ENCODE data around the gene UBTD1. TPM values are rescaled to one million over a fixed set of nuclear protein-coding genes. Genes with fewer than 3 reads are reported as not detected.
A peak's percentile ranks its signal among the peaks of the same experiment; 100 is the strongest.
"Not testable (repeated sequence)": the region's sequence is repeated elsewhere in the genome, so short reads cannot be mapped to it uniquely, and the experiment has no call there.

Gene UBTD1
- polyA plus RNA-seq, 3 donors from 2014 or later, result 1.7 to 3.2 (median 2.9) TPM

- no peaks in the 10 kb centered on the region for H3K4me1 Mint-ChIP-seq
- H3K9me3 Mint-ChIP-seq, result no peaks in the 10 kb centered on the region
- H3K27ac Mint-ChIP-seq, result no peak overlapping the region
- peaks cover 1 to 4% (median 2%) of the 10 kb centered on the region in 3 donors for H3K27me3 Mint-ChIP-seq (ENCODE audit: low read depth in 3 of 3)
- no peak overlapping the region for H3K4me3 Mint-ChIP-seq
- DNase-seq, result no peak
- no peaks in the 10 kb centered on the region for H3K36me3 Mint-ChIP-seq
These were observed 43.7 kb downstream of the UBTD1 start for GRCh38 chr10:97542169-97543024.

- H3K27ac Mint-ChIP-seq, result no peak overlapping the region
- no peaks in the 10 kb centered on the region for H3K36me3 Mint-ChIP-seq
- H3K9me3 Mint-ChIP-seq, result no peaks in the 10 kb centered on the region
- H3K4me3 Mint-ChIP-seq, result no peak overlapping the region
- peaks cover 1 to 4% (median 2%) of the 10 kb centered on the region in 3 donors for H3K27me3 Mint-ChIP-seq (ENCODE audit: low read depth in 3 of 3)
- no peaks in the 10 kb centered on the region for H3K4me1 Mint-ChIP-seq
- DNase-seq, result no peak
These were observed 44.4 kb downstream of the UBTD1 start for GRCh38 chr10:97543025-97543546.

- H3K9me3 Mint-ChIP-seq, result no peaks in the 10 kb centered on the region
- H3K27me3 Mint-ChIP-seq (ENCODE audit: low read depth in 3 of 3), result peaks cover 1 to 4% (median 2%) of the 10 kb centered on the region in 3 donors
- no peak overlapping the region for H3K4me3 Mint-ChIP-seq
- no peak for DNase-seq
- H3K4me1 Mint-ChIP-seq, result no peaks in the 10 kb centered on the region
- H3K36me3 Mint-ChIP-seq, result no peaks in the 10 kb centered on the region
- H3K27ac Mint-ChIP-seq, result no peak overlapping the region
These were observed 47.9 kb downstream of the UBTD1 start for GRCh38 chr10:97546456-97547270.

GRCh38 chr10:97547271-97547600 lies 48.5 kb downstream of the UBTD1 start:
- H3K9me3 Mint-ChIP-seq, result no peaks in the 10 kb centered on the region
- H3K36me3 Mint-ChIP-seq, result no peaks in the 10 kb centered on the region
- no peaks in the 10 kb centered on the region for H3K4me1 Mint-ChIP-seq
- H3K27ac Mint-ChIP-seq, result peak overlapping the region in 1 of 6 donors; percentile 40
- no peak overlapping the region for H3K4me3 Mint-ChIP-seq
- DNase-seq, result no peak
- peaks cover 1 to 3% (median 2%) of the 10 kb centered on the region in 3 donors for H3K27me3 Mint-ChIP-seq (ENCODE audit: low read depth in 3 of 3)

GRCh38 chr10:97547962-97548361 lies 49.2 kb downstream of the UBTD1 start:
- H3K27ac Mint-ChIP-seq, result no peak overlapping the region
- H3K4me1 Mint-ChIP-seq, result no peaks in the 10 kb centered on the region
- H3K4me3 Mint-ChIP-seq, result no peak overlapping the region
- peaks cover 1 to 3% (median 2%) of the 10 kb centered on the region in 3 donors for H3K27me3 Mint-ChIP-seq (ENCODE audit: low read depth in 3 of 3)
- no peaks in the 10 kb centered on the region for H3K9me3 Mint-ChIP-seq
- H3K36me3 Mint-ChIP-seq, result no peaks in the 10 kb centered on the region
- no peak for DNase-seq

- Mint-ChIP-seq H3K27ac (peak overlapping the region in 3 of 6 donors; percentile 4 to 8 (median 6)), H3K9me3 (no peaks in the 10 kb centered on the region), H3K36me3 (no peaks in the 10 kb centered on the region), H3K4me3 (no peak overlapping the region), H3K4me1 (peaks cover 0 to 2% of the 10 kb centered on the region in 2 donors), H3K27me3 (ENCODE audit: low read depth in 3 of 3) (peaks cover 1 to 4% (median 2%) of the 10 kb centered on the region in 3 donors)
- no peak for DNase-seq
These were observed 50.2 kb downstream of the UBTD1 start for GRCh38 chr10:97548828-97549455.

GRCh38 chr10:97549587-97550322 lies 51.0 kb downstream of the UBTD1 start:
- H3K27ac Mint-ChIP-seq, result no peak overlapping the region

GRCh38 chr10:97550336-97551149 lies 51.8 kb downstream of the UBTD1 start:
- no peak for DNase-seq
- Mint-ChIP-seq H3K4me1 (peaks cover 0 to 2% of the 10 kb centered on the region in 2 donors), H3K27me3 (ENCODE audit: low read depth in 3 of 3) (peaks cover 1 to 4% (median 2%) of the 10 kb centered on the region in 3 donors), H3K27ac (no peak overlapping the region), H3K4me3 (no peak overlapping the region), H3K36me3 (no peaks in the 10 kb centered on the region), H3K9me3 (peaks cover 0 to 4% (median 0%) of the 10 kb centered on the region in 6 donors)

More at GRCh38 chr10:97549587-97550322, 51.0 kb downstream of the UBTD1 start:
- H3K4me3 Mint-ChIP-seq, result no peak overlapping the region
- no peaks in the 10 kb centered on the region for H3K9me3 Mint-ChIP-seq
- DNase-seq, result no peak
- peaks cover 1 to 4% (median 2%) of the 10 kb centered on the region in 3 donors for H3K27me3 Mint-ChIP-seq (ENCODE audit: low read depth in 3 of 3)
- no peaks in the 10 kb centered on the region for H3K36me3 Mint-ChIP-seq
- peaks cover 0 to 2% of the 10 kb centered on the region in 2 donors for H3K4me1 Mint-ChIP-seq

GRCh38 chr10:97551271-97551670 lies 52.5 kb downstream of the UBTD1 start:
- no peak overlapping the region for H3K4me3 Mint-ChIP-seq

GRCh38 chr10:97553575-97554031 lies 54.9 kb downstream of the UBTD1 start:
- Mint-ChIP-seq H3K4me3 (no peak overlapping the region), H3K4me1 (peaks cover 0 to 2% of the 10 kb centered on the region in 2 donors), H3K27me3 (ENCODE audit: low read depth in 3 of 3) (peaks cover 0 to 3% (median 0%) of the 10 kb centered on the region in 3 donors), H3K36me3 (peaks cover 0 to 3% (median 3%) of the 10 kb centered on the region in 3 donors), H3K9me3 (peaks cover 0 to 4% (median 4%) of the 10 kb centered on the region in 6 donors), H3K27ac (no peak overlapping the region)
- peak; percentile 26 to 40 (median 33) for DNase-seq

More at GRCh38 chr10:97551271-97551670, 52.5 kb downstream of the UBTD1 start:
- no peak for DNase-seq
- peaks cover 0 to 3% (median 3%) of the 10 kb centered on the region in 3 donors for H3K36me3 Mint-ChIP-seq
- peaks cover 0 to 2% of the 10 kb centered on the region in 2 donors for H3K4me1 Mint-ChIP-seq
- H3K9me3 Mint-ChIP-seq, result peaks cover 0 to 4% (median 4%) of the 10 kb centered on the region in 6 donors
- peaks cover 1 to 4% (median 2%) of the 10 kb centered on the region in 3 donors for H3K27me3 Mint-ChIP-seq (ENCODE audit: low read depth in 3 of 3)
- H3K27ac Mint-ChIP-seq, result no peak overlapping the region

GRCh38 chr10:97554336-97554735 lies 55.6 kb downstream of the UBTD1 start:
- not testable (repeated sequence) for H3K4me1 Mint-ChIP-seq; H3K27me3 Mint-ChIP-seq (ENCODE audit: low read depth in 3 of 3); DNase-seq; H3K27ac Mint-ChIP-seq; H3K36me3 Mint-ChIP-seq; H3K4me3 Mint-ChIP-seq; H3K9me3 Mint-ChIP-seq

- not testable (repeated sequence) for H3K27ac Mint-ChIP-seq; H3K27me3 Mint-ChIP-seq (ENCODE audit: low read depth in 3 of 3); H3K9me3 Mint-ChIP-seq; DNase-seq; H3K36me3 Mint-ChIP-seq; H3K4me3 Mint-ChIP-seq; H3K4me1 Mint-ChIP-seq
These were observed 56.8 kb downstream of the UBTD1 start for GRCh38 chr10:97555541-97555940.

Measured in immature natural killer cell (primary cell).